HG03039 (cell line): ENCODE results near the gene KRT1.
"Not testable (repeated sequence)": the region's sequence is repeated elsewhere in the genome, so short reads cannot be mapped to it uniquely, and the experiment has no call there.

Experiments used
- ATAC-seq: cut with Tn5 transposase; IDR thresholded peaks from one replicate; pipeline ENCODE4 v1.9.1; 2021; ENCODE audit warnings: mild to moderate bottlenecking, moderate library complexity; ENCODE audit not compliant: unreplicated experiment

The KRT1 gene

DNA sequence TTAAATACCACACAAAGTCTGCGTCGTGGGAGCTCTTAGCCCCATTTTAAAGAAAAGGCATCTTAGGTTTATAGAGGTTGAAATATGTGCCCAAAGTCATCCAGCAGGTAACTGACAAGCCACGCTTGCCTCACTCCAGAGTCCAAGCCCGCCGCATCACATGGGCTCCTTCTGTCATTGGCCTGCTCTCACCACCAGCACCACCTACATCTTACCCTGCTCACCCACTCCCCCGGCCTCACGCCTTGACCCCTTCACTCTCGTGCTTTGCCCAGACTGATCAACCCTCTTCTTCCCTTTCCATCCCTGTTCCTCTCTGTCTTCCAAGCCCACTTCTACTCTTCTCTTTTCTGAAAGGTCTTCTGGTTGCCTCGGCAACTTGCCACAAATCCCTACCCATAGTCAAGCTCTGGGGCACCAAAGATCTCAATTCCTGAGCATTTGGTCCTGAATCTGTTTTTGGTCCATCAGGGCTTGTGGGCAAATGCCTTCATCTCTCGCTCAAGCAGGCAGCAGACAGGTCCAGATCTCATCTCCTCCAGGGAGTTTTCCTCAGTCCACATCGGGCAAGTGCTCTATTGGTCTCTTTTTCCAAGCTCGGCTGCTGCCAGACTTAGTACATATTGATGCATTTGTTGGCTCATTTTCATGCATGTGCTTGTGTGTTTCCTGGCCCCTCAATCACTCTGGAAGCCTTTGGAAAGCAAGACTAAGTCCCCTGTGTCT, 3.5 kb upstream of the KRT1 start:
- ATAC-seq: no peak

GRCh38 chr12:52682938-52683574, 2.8 kb upstream of the KRT1 start:
- no peak for ATAC-seq

DNA sequence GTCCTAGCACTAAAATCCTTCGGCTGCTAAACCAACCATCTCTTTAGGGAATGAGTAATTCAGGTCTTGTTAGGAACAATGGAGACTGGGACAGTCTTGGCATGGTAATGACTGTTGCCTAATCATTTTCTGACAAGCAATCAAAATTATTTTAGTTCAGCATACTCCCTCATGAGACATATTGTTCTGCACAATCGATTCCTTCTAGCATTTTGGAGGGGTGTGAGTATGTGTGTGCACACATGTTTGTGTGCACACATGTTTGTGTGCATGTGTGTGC, 2.1 kb upstream of the KRT1 start:
- no peak for ATAC-seq

DNA sequence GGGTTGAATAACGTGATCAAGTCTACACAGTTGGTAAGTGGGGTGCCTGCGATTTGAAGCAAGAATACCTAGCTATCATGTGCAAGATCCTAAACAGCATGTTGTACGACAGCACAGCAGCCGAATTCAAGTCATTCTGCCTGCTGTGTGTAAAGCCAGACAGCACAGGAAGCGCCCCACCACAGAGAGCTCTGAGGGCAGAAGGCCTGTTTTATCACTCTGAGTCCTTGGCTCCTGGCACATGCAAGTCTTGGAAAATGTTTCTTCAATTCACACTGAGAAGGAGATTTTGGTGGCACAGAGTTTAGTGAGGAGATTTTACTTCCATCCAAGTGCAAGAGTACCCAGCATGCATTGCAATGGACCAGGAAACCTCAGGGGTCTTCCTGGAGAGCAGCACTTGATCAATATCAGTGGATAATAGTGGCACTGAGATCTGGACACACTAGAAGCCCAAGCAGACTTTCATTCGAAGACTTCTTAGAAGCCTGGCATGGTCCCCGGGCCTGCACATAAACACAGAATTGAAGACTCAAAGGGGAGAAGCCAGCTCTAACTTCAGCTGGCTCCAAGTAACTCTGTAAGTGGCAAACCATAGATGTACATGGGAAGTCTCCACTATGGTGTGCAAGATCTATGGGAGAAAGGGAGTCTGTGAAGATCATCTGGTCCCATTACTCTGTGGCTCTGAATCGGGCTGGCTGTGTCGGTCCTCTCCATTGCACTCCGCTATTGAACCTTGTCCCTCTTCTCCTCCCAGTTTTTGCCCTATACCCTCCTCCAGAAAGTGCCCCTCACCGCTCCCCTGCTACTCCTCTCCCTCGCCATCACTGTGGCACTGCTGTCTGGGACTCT, 1.5 kb upstream of the KRT1 start:
- ATAC-seq: no peak

DNA sequence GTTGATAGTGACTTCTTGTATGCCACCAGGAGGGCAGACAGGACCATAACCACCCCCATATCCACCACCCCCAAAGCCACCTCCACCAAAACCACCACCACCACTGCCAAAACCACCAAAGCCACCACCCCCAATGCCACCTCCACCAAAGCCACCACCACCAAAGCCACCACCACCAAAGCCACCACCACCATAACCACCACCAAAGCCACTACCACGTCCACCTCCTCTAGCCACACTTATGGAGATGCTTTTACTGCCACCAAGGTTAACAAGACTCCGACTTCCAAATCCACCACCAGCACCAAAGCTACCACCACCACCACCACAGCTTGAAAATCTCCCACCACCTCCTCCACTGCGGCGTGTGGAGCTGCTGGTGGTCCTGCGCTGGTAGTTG, 332 bp downstream of the KRT1 start:
- no peak for ATAC-seq

- ATAC-seq: no peak
Measured at GRCh38 chr12:52677671-52678070, 2.5 kb downstream of the KRT1 start.

DNA sequence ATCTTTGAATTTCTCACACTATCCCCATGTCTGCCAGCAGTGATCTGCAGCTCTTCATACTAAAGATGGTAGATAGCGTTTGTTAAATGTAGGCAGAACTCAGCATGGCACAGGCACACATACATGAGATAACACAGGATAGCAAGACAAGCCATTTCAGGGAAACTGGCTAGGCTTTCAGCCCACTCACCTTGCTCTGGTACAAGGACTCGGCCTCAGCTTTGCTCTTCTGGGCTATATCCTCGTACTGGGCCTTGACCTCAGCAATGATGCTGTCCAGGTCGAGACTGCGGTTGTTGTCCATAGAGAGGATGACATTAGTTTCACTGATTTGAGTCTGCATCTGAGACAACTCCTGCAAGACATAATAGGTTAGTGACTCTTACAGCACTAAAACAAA, 3.1 kb downstream of the KRT1 start:
- ATAC-seq: no peak

GRCh38 chr12:52676163-52676562, 4.0 kb downstream of the KRT1 start:
- no peak for ATAC-seq

DNA sequence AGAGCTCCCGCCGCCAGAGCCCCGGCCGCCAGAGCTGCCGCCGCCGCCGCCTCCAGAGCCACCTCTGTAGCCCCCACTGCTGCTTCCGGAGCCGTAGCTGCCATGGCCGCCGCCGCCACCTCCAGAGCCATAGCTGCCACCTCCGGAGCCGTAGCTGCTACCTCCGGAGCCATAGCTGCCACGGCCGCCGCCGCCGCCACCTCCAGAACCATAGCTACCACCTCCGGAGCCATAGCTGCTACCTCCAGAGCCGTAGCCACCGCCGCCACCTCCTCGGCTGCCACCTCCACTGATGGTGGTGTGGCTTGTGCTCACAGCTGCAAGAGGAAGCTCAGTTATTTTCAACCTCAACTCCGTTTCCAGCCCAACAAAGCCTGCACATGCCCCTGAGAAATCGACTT, 4.9 kb downstream of the KRT1 start:
- ATAC-seq: no peak

GRCh38 chr12:52674433-52674775, 5.8 kb downstream of the KRT1 start:
- ATAC-seq: no peak

DNA sequence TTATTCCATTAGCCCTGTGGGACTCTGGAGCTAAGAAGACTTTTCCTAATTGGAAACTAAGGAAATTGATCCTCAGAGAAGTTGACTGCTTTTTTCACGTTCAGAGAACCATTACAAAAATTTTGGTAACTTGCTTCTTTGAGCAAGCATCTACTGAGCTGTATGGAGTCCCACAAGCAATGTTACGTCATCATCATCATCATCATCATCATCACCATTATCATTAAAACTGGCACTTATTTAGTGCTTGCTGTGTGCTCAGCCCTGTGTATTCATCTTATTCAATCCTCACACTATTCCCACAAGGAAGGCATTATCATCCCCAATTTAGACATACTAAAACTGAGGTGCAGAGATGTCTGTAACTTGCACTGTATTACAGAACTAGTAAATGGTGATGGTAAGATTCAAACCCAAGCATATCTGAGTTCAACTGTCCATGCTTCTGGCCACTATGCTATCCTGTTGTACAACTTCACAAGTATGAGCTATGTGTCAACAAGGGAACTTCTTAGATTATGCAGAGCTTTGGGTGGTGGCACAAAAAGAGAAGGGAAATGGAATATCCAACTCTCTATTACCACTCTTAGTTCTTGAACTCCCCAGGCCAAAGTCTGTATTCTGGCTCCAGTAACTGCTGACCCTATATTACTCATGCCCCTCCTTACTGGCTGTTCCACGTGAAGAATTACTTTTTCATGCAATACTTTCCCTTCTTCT, 6.3 kb downstream of the KRT1 start:
- no peak for ATAC-seq

GRCh38 chr12:52673217-52673616, 7.0 kb downstream of the KRT1 start:
- ATAC-seq: no peak

DNA sequence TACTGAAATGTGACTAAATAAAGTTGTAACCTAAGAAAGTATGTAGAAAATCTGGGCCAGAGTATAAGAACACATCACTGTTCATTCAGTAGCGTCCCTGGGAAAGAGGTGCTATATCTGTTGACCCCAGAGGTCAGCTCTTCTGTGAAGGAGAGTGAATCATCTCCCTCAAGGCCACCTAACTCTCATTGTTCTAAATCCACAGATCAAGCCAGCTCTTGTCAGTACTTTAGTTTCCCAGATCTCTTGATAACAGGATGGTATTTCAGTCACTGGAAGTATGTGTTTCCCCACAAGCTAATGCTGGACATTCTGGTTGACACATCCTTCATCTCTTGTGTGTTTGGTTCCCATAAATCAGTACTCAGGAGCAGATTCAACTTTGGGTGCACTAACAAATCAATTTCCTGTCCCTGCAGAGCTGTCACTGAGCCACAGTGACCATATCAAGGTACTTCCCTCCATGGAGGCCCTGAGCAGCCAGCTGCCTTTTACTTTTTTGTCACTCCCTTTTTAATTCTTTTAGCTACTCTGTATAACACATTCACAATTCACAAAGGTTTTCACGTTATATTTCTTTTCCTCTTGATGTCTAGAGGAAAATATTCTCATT, 7.8 kb downstream of the KRT1 start:
- ATAC-seq: no peak

DNA sequence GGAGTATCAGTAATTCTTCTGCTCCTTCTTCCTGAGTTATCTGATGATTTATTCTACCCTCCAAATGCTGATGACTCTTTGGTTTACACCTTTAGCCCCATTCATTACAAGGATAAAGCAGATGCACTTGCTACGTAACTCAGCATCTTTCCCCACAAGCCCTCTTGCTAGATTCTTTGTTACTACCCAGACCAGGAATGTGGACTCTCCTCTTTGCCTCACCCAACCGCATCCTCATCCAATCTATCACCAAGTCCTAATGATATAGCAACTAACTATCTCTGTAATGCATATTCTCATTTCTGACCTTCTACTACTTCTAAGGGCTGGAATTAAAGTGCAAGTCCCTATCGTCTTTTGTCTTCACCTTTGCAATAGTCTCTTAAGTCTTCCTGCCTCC, 9.2 kb downstream of the KRT1 start:
- ATAC-seq: no peak

DNA sequence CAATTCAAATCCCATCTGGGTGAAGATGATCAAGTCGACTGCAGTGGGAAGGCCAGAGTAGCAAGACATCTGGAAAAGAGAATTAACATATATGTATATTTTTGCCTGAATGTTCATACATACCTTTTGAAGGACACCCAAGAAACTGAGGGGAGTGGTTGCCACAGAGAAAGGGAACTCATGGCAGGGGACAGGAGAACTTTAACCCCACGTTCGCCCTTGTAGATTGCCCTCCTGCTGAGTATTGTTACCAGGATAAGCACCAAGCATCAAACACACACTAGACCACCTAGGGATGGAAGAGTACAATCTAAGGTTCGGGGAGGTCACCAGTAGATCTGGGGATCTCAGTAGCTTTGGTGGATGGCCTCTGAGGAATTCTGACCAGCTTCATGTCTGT, 9.7 kb downstream of the KRT1 start:
- ATAC-seq: no peak

- ATAC-seq: not testable (repeated sequence)
Measured at GRCh38 chr12:52669941-52670340, 10.3 kb downstream of the KRT1 start.

GRCh38 chr12:52669426-52669825, 10.8 kb downstream of the KRT1 start:
- no peak for ATAC-seq

- no peak for ATAC-seq
Measured at GRCh38 chr12:52667931-52668330, 12.3 kb downstream of the KRT1 start.

- ATAC-seq: no peak
Measured at GRCh38 chr12:52667509-52667908, 12.7 kb downstream of the KRT1 start.

GRCh38 chr12:52666471-52666870, 13.7 kb downstream of the KRT1 start:
- ATAC-seq: no peak

DNA sequence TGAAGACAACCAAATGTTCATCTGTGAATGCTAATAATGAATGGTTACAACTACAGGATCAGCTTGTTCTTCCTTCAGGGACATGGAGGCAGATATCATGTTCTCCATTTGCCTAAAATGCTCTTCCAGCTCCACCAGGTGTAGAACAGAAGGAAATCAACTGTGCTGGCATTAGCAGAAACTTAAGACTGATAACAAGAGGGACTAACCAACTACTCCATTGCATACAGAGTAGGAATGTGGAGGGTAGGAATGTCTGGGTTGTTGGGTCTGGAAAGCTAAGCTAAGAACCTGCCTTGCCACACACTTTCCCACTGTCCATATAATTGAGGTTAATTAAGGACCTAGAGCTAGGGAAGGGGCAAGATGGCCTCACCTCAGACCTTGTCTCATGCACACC, 16.8 kb downstream of the KRT1 start:
- ATAC-seq: no peak
